Measurements from ENCODE around the gene IMP3.

IMP3 gene

GRCh38 chr15:75616766-75617165 lies 23.3 kb downstream of the IMP3 start:
- DNase-seq, result no peak

- DNase-seq, result peak; percentile 14 to 47
These were observed 33.0 kb downstream of the IMP3 start for GRCh38 chr15:75606711-75607699.

- no peak for DNase-seq
These were observed 34.0 kb downstream of the IMP3 start for GRCh38 chr15:75606026-75606425.

- DNase-seq, result no peak
These were observed 40.6 kb downstream of the IMP3 start for GRCh38 chr15:75599401-75599800.

GRCh38 chr15:75598361-75598760 lies 41.7 kb downstream of the IMP3 start:
- DNase-seq, result no peak

GRCh38 chr15:75597667-75598341 lies 42.2 kb downstream of the IMP3 start:
- peak in 1 of 2 donors; percentile 59 for DNase-seq

GRCh38 chr15:75596703-75597345 lies 43.2 kb downstream of the IMP3 start:
- no peak for DNase-seq

- DNase-seq, result no peak
These were observed 45.7 kb downstream of the IMP3 start for GRCh38 chr15:75594276-75594675.

- DNase-seq, result no peak
These were observed 48.2 kb downstream of the IMP3 start for GRCh38 chr15:75591655-75592364.

GRCh38 chr15:75590239-75590638 lies 49.8 kb downstream of the IMP3 start:
- no peak for DNase-seq

Data from CD4-positive, alpha-beta T cell treated with Interleukin-4 for 1 hour (primary cell).